Endothelial cell of umbilical vein (primary cell): ENCODE results near the gene CD200R1L. TPM values are rescaled to one million over a fixed set of nuclear protein-coding genes. Genes with fewer than 3 reads are reported as not detected.

ENCODE experiments used
- BruUV-seq: library from RNA; stranded (reverse); fragments of 400-500 nt; replicated peaks from 2 replicates; lab custom pipeline; 2021; lab: Mats Ljungman, UMichigan
- CTCF ChIA-PET: fragments of 300-600, 350-600 bp; sonication (Branson Sonifier 250); formaldehyde crosslinking; loops from one replicate; lab custom pipeline; 2021; ENCODE audit warnings: antibody characterized with exemption, inconsistent platforms; lab: Charles Lee
- POLR2A ChIA-PET: fragments of 300-600, 350-600 bp; sonication (Branson Sonifier 250); formaldehyde crosslinking; loops from one replicate; lab custom pipeline; 2021; ENCODE audit warnings: antibody characterized with exemption, inconsistent platforms; lab: Charles Lee
- DNase-seq: peaks from one replicate; pipeline ENCODE4 v3.0.0-alpha.2; 2011; ENCODE audit warnings: low read depth, low spot score
- FAIRE-seq: peaks from 2 replicates; lab custom pipeline; 2011; peaks lifted over from hg19 to GRCh38; lab: Jason Lieb, UNC
- H2AFZ ChIP-seq: 2 replicates; pipeline ENCODE4 v1.6.0; 2012; ENCODE audit warnings: low read depth, low read length, control low read depth, inconsistent platforms
- H3K27ac ChIP-seq: 2 replicates; pipeline ENCODE4 v1.5.1; 2011; ENCODE audit warnings: low read depth, mild to moderate bottlenecking, control low read depth, low read length, moderate library complexity; ENCODE audit not compliant: insufficient read depth
- H3K27me3 ChIP-seq, 2 experiments: 2 replicates each; pipeline versions ENCODE4 v1.6.0 to v1.6.1; 2011; ENCODE audit warnings: low read length in 2 of 2, mixed read lengths in 1 of 2; ENCODE audit not compliant: control insufficient read depth in 2 of 2, insufficient read depth in 2 of 2
- H3K36me3 ChIP-seq, 2 experiments: 2 replicates in 1 of 2; 3 replicates in 1 of 2; pipeline ENCODE4 v1.5.1; 2011; ENCODE audit warnings: low read length in 2 of 2, mild to moderate bottlenecking in 1 of 2, moderate library complexity in 1 of 2; ENCODE audit not compliant: control insufficient read depth in 2 of 2, insufficient read depth in 2 of 2; ENCODE audit errors: extremely low read depth in 1 of 2
- H3K4me1 ChIP-seq: 3 replicates; pipeline ENCODE4 v1.5.1; 2011; ENCODE audit warnings: mild to moderate bottlenecking, low read length; ENCODE audit not compliant: control insufficient read depth, insufficient read depth; ENCODE audit errors: extremely low read depth
- H3K4me2 ChIP-seq: 2 replicates; pipeline ENCODE4 v1.6.1; 2011; ENCODE audit warnings: low read length, control low read depth, mixed read lengths; ENCODE audit not compliant: insufficient read depth
- H3K4me3 ChIP-seq, 3 experiments: fragments of 200-600 bp in 1 of 3; sonication (generic), shearing (Covaris generic) in 1 of 3; replicated peaks in 1 of 3; 2 replicates each; pipeline ENCODE4 v1.5.1; 2011 to 2016; ENCODE audit warnings: control low read depth in 3 of 3, low read length in 3 of 3, mild to moderate bottlenecking in 2 of 3, inconsistent platforms in 1 of 3, low read depth in 1 of 3, moderate library complexity in 1 of 3; ENCODE audit not compliant: insufficient read depth in 1 of 3
- H3K79me2 ChIP-seq: 2 replicates; pipeline ENCODE4 v1.6.0; 2012; ENCODE audit warnings: low read length, inconsistent platforms; ENCODE audit not compliant: control insufficient read depth, insufficient read depth
- H3K9ac ChIP-seq: replicated peaks from 2 replicates; pipeline ENCODE3; 2011; ENCODE audit warnings: low read length, control low read depth; ENCODE audit not compliant: insufficient read depth; ENCODE audit errors: extremely low read depth
- H3K9me1 ChIP-seq: replicated peaks from 3 replicates; pipeline ENCODE4 v1.6.0; 2011; ENCODE audit warnings: mild to moderate bottlenecking, low read length; ENCODE audit not compliant: control insufficient read depth, insufficient read depth; ENCODE audit errors: extremely low read depth
- H3K9me3 ChIP-seq: replicated peaks from 2 replicates; pipeline ENCODE4 v1.5.1; 2012; ENCODE audit warnings: low read length, inconsistent platforms; ENCODE audit not compliant: control insufficient read depth, insufficient read depth
- H4K20me1 ChIP-seq: replicated peaks from 2 replicates; pipeline ENCODE3; 2011; ENCODE audit warnings: mild to moderate bottlenecking, low read length; ENCODE audit not compliant: control insufficient read depth, insufficient read depth; ENCODE audit errors: extremely low read depth
- CTCF ChIP-seq, 2 donors: IDR thresholded peaks; 1 replicate in 1 of 2; 2 replicates in 1 of 2; pipeline ENCODE4 v1.5.1; 2011; ENCODE audit warnings: low read length in 2 of 2, mild to moderate bottlenecking in 2 of 2, moderate library complexity in 2 of 2, control low read depth in 1 of 2, inconsistent platforms in 1 of 2, low read depth in 1 of 2; ENCODE audit not compliant: insufficient read depth in 1 of 2; ENCODE audit errors: extremely low read depth in 1 of 2
- EZH2 ChIP-seq: IDR thresholded peaks from 2 replicates; pipeline ENCODE4 v1.6.1; 2012; ENCODE audit warnings: borderline replicate concordance, low read depth, mild to moderate bottlenecking, moderate library complexity, low read length, inconsistent platforms; ENCODE audit not compliant: severe bottlenecking
- FOS ChIP-seq: IDR thresholded peaks from 2 replicates; pipeline ENCODE4 v1.6.1; 2011; ENCODE audit warnings: mild to moderate bottlenecking, low read length, moderate library complexity, borderline replicate concordance; ENCODE audit not compliant: insufficient read depth
- GATA2 ChIP-seq: IDR thresholded peaks from 2 replicates; pipeline ENCODE4 v1.7.0; 2011; ENCODE audit warnings: low read depth, mild to moderate bottlenecking, moderate library complexity, mixed read lengths, low read length; ENCODE audit not compliant: insufficient read length, insufficient read depth
- JUN ChIP-seq: IDR thresholded peaks from 2 replicates; pipeline ENCODE4 v1.6.1; 2011; ENCODE audit warnings: borderline replicate concordance, low read depth; ENCODE audit not compliant: insufficient read length, insufficient read depth
- MAX ChIP-seq: IDR thresholded peaks from 2 replicates; pipeline ENCODE4 v1.6.1; 2011; ENCODE audit not compliant: insufficient read depth, insufficient read length
- MYC ChIP-seq: IDR thresholded peaks from one replicate; pipeline ENCODE4 v1.6.1; 2011; ENCODE audit warnings: mild to moderate bottlenecking, low read depth, low read length
- POLR2A ChIP-seq: IDR thresholded peaks from 2 replicates; pipeline ENCODE4 v1.6.1; 2012; ENCODE audit warnings: low read depth, mild to moderate bottlenecking, control low read depth, low read length
- POLR2AphosphoS5 ChIP-seq: IDR thresholded peaks from 2 replicates; pipeline ENCODE4 v1.6.1; 2012; ENCODE audit warnings: low read depth, mild to moderate bottlenecking, control low read depth, low read length, moderate library complexity; ENCODE audit not compliant: insufficient read depth
- dilution Hi-C: fragments of 300-500 bp; cut with MboI; formaldehyde crosslinking; loops from one replicate; pipeline ENCODE4 v1.15.0; 2019; ENCODE audit warnings: low sequenced_read_pairs; ENCODE audit not compliant: extremely low pct_ligation_motif_present
- intact Hi-C: fragments of 100-400 bp; cut with micrococcal nuclease; formaldehyde crosslinking; loops from one replicate; pipeline ENCODE4 v1.10.0; 2022
- polyA plus RNA-seq, 4 experiments: library from polyadenylated mRNA; depleted of rRNA in 3 of 4; stranded (reverse) in 3 of 4; unstranded in 1 of 4; fragments of >200 nt; gene quantifications; 2 replicates each; pipeline versions ENCODE4 v1.2.1 to v1.2.3, GENCODE V29; 2011 to 2012; ENCODE audit warnings: missing spikeins in 1 of 4
- total RNA-seq: library from RNA; stranded (reverse); gene quantifications from 2 replicates; pipeline ENCODE4 v1.2.3, GENCODE V29; 2021

The CD200R1L gene
- total and polyA plus RNA-seq, 2 donors (not counting 3 experiments of a cell fraction or from before 2014, with no cell fraction given) = not detected

GRCh38 chr3:112803467-112803866 is 43.2 kb downstream of the CD200R1L start:
- intact Hi-C loops = no loop called here
- CTCF ChIA-PET = interaction anchor here (1.0 kb wide), 1 partner anchor 11 kb away, joined by 3 read pairs; no protein-coding TSS in a partner anchor

GRCh38 chr3:112802338-112802737 is 44.3 kb downstream of the CD200R1L start:
- CTCF ChIA-PET = interaction anchor here (1.0 to 1.5 kb wide), 2 partner anchors 68 to 177 kb away, joined by 3 to 4 read pairs; no protein-coding TSS in a partner anchor
- no peak overlapping the region for H3K4me3 ChIP-seq
- no peaks in the 10 kb centered on the region for H3K36me3 ChIP-seq
- dilution Hi-C loops = no loop called here
- no peak overlapping the region for H3K9ac ChIP-seq
- H3K4me2 ChIP-seq = no peak overlapping the region
- no peaks in the 10 kb centered on the region for H3K4me1 ChIP-seq
- intact Hi-C loops = no loop called here
- no peaks in the 10 kb centered on the region for H3K79me2 ChIP-seq
- H2AFZ ChIP-seq = no peak overlapping the region
- DNase-seq = no peak
- H3K27me3 ChIP-seq = peaks cover 0 to 6% of the 10 kb centered on the region in 2 experiments
- BruUV-seq = no TSS peak
- FAIRE-seq = no peak
- POLR2A ChIA-PET = no interaction called here
- no peaks in the 10 kb centered on the region for H3K9me1 ChIP-seq
- H3K9me3 ChIP-seq = no peaks in the 10 kb centered on the region
- H3K27ac ChIP-seq = no peak overlapping the region
- H4K20me1 ChIP-seq = no peaks in the 10 kb centered on the region
- TF ChIP-seq CTCF (IDR thresholded peaks at IDR 0.05; ENCODE audit: extremely low read depth in 1 of 2, insufficient read depth in 1 of 2, low read depth in 1 of 2, low read length in 2 of 2) (no peak), GATA2 (no peak), FOS (no peak), EZH2 (no peak), POLR2AphosphoS5 (no peak), MYC (no peak), JUN (no peak), MAX (no peak), POLR2A (no peak)

More at GRCh38 chr3:112803467-112803866, 43.2 kb downstream of the CD200R1L start:
- FAIRE-seq = no peak
- no peak overlapping the region for H3K9ac ChIP-seq
- H3K4me2 ChIP-seq = no peak overlapping the region
- no peak overlapping the region for H3K4me3 ChIP-seq
- no peak for DNase-seq
- no peaks in the 10 kb centered on the region for H3K4me1 ChIP-seq
- no peaks in the 10 kb centered on the region for H4K20me1 ChIP-seq
- no peak overlapping the region for H3K27ac ChIP-seq
- no peaks in the 10 kb centered on the region for H3K9me3 ChIP-seq
- peaks cover 0 to 6% of the 10 kb centered on the region in 2 experiments for H3K27me3 ChIP-seq
- no TSS peak for BruUV-seq
- H2AFZ ChIP-seq = no peak overlapping the region
- H3K36me3 ChIP-seq = no peaks in the 10 kb centered on the region
- no peaks in the 10 kb centered on the region for H3K9me1 ChIP-seq
- no peaks in the 10 kb centered on the region for H3K79me2 ChIP-seq
- dilution Hi-C loops = no loop called here
- POLR2A ChIA-PET = no interaction called here
- TF ChIP-seq POLR2A (no peak), GATA2 (no peak)
